ENCODE measurements around the gene MNT.
"Not testable (repeated sequence)": the region's sequence is repeated elsewhere in the genome, so short reads cannot be mapped to it uniquely, and the experiment has no call there.

Gene MNT

GRCh38 chr17:2442166-2442565, 41.3 kb upstream of the MNT start:
- H3K36me3 Mint-ChIP-seq (ENCODE audit: low read depth): peaks cover 57% of the 10 kb centered on the region
- no peak overlapping the region for H3K4me3 Mint-ChIP-seq
- H3K9me3 Mint-ChIP-seq: peaks cover 6% of the 10 kb centered on the region
- H3K27me3 Mint-ChIP-seq (ENCODE audit: low read depth): no peaks in the 10 kb centered on the region
- H3K4me1 Mint-ChIP-seq: no peaks in the 10 kb centered on the region
- peak overlapping the region in 2 of 3 experiments; percentile 17 to 84 for H3K27ac Mint-ChIP-seq
- no peak for TF ChIP-seq CTCF (IDR thresholded peaks at IDR 0.05; ENCODE audit: unreplicated experiment in 3 of 3)

- H3K4me3 Mint-ChIP-seq: no peak overlapping the region
- peaks cover 2% of the 10 kb centered on the region for H3K9me3 Mint-ChIP-seq
- peaks cover 59% of the 10 kb centered on the region for H3K36me3 Mint-ChIP-seq (ENCODE audit: low read depth)
- peak overlapping the region in 1 of 3 experiments; percentile 67 for H3K27ac Mint-ChIP-seq
- peaks cover 7% of the 10 kb centered on the region for H3K4me1 Mint-ChIP-seq
- TF ChIP-seq CTCF (IDR thresholded peaks at IDR 0.05; ENCODE audit: unreplicated experiment in 3 of 3): no peak
- no peaks in the 10 kb centered on the region for H3K27me3 Mint-ChIP-seq (ENCODE audit: low read depth)
Observed at GRCh38 chr17:2440930-2441329, 40.1 kb upstream of the MNT start.

GRCh38 chr17:2439997-2440396, 39.1 kb upstream of the MNT start:
- not testable (repeated sequence) for H3K27ac Mint-ChIP-seq; H3K4me3 Mint-ChIP-seq; H3K9me3 Mint-ChIP-seq; H3K27me3 Mint-ChIP-seq (ENCODE audit: low read depth)
- H3K4me1 Mint-ChIP-seq: peaks cover 16% of the 10 kb centered on the region
- H3K36me3 Mint-ChIP-seq (ENCODE audit: low read depth): peaks cover 52% of the 10 kb centered on the region

GRCh38 chr17:2438823-2439222, 38.0 kb upstream of the MNT start:
- peaks cover 51% of the 10 kb centered on the region for H3K36me3 Mint-ChIP-seq (ENCODE audit: low read depth)
- no peak overlapping the region for H3K27ac Mint-ChIP-seq
- no peaks in the 10 kb centered on the region for H3K9me3 Mint-ChIP-seq
- TF ChIP-seq CTCF (IDR thresholded peaks at IDR 0.05; ENCODE audit: unreplicated experiment in 3 of 3): no peak
- no peaks in the 10 kb centered on the region for H3K27me3 Mint-ChIP-seq (ENCODE audit: low read depth)
- no peak overlapping the region for H3K4me3 Mint-ChIP-seq
- H3K4me1 Mint-ChIP-seq: peaks cover 22% of the 10 kb centered on the region

GRCh38 chr17:2436316-2436905, 35.6 kb upstream of the MNT start:
- Mint-ChIP-seq H3K27me3 (ENCODE audit: low read depth) (no peaks in the 10 kb centered on the region), H3K9me3 (no peaks in the 10 kb centered on the region), H3K4me1 (peaks cover 22% of the 10 kb centered on the region), H3K36me3 (ENCODE audit: low read depth) (peaks cover 58% of the 10 kb centered on the region), H3K4me3 (no peak overlapping the region), H3K27ac (peak overlapping the region in 2 of 3 experiments; percentile 1 to 89)
- no peak for TF ChIP-seq CTCF (IDR thresholded peaks at IDR 0.05; ENCODE audit: unreplicated experiment in 3 of 3)

- Mint-ChIP-seq H3K36me3 (ENCODE audit: low read depth) (peaks cover 55% of the 10 kb centered on the region), H3K27me3 (ENCODE audit: low read depth) (no peaks in the 10 kb centered on the region), H3K9me3 (no peaks in the 10 kb centered on the region), H3K27ac (peak overlapping the region in 2 of 3 experiments; percentile 1 to 89), H3K4me3 (peak overlapping the region in 1 of 3 experiments; percentile 66), H3K4me1 (peaks cover 22% of the 10 kb centered on the region)
- TF ChIP-seq CTCF (IDR thresholded peaks at IDR 0.05; ENCODE audit: unreplicated experiment in 3 of 3): no peak
Observed at GRCh38 chr17:2435862-2436261, 35.0 kb upstream of the MNT start.

Data from nephron (organoid).